Effector memory CD8-positive, alpha-beta T cell (primary cell): ENCODE data around the gene RPL36AL.
"Not testable (repeated sequence)": the region's sequence is repeated elsewhere in the genome, so short reads cannot be mapped to it uniquely, and the experiment has no call there.

Experiments
- ATAC-seq: fragments of 150-1000 bp; cut with Tn5 transposase; replicated peaks from 2 replicates; pipeline ENCODE4 v1.10.0; 2021; ENCODE audit warnings: mild to moderate bottlenecking, moderate library complexity
- DNase-seq, 3 experiments: peaks; one replicate each; pipeline ENCODE4 v3.0.0; 2021
- H3K27ac Mint-ChIP-seq, 2 donors: one replicate each; pipeline ENCODE4 v1.8.0; 2022; ENCODE audit warnings: mild to moderate bottlenecking in 2 of 2, mixed read lengths in 2 of 2, moderate library complexity in 2 of 2
- H3K27me3 Mint-ChIP-seq, 2 donors: one replicate each; pipeline ENCODE4 v1.8.0; 2022; ENCODE audit warnings: mixed read lengths in 2 of 2
- H3K36me3 Mint-ChIP-seq: one replicate; pipeline ENCODE4 v1.8.0; 2022; ENCODE audit warnings: mild to moderate bottlenecking, moderate library complexity, mixed read lengths; ENCODE audit not compliant: insufficient read depth
- H3K4me1 Mint-ChIP-seq, 2 donors: one replicate each; pipeline ENCODE4 v1.8.0; 2022; ENCODE audit warnings: low read depth in 2 of 2, mixed read lengths in 2 of 2
- H3K4me3 Mint-ChIP-seq, 2 donors: one replicate each; pipeline ENCODE4 v1.8.0; 2022; ENCODE audit warnings: mild to moderate bottlenecking in 2 of 2, mixed read lengths in 2 of 2, moderate library complexity in 2 of 2
- H3K9me3 Mint-ChIP-seq, 2 donors: one replicate each; pipeline ENCODE4 v1.8.0; 2022; ENCODE audit warnings: mixed read lengths in 2 of 2

The RPL36AL gene

GRCh38 chr14:49607583-49607982 is 12.8 kb downstream of the RPL36AL start:
- no peak for DNase-seq
- Mint-ChIP-seq H3K36me3 (peaks cover 38% of the 10 kb centered on the region), H3K4me1 (peaks cover 3 to 4% of the 10 kb centered on the region in 2 donors), H3K4me3 (no peak overlapping the region), H3K27ac (no peak overlapping the region), H3K27me3 (no peaks in the 10 kb centered on the region), H3K9me3 (no peaks in the 10 kb centered on the region)
- no peak for ATAC-seq

- peak within 1 kb of the TSS; percentile 98 to 99 for H3K27ac Mint-ChIP-seq
- H3K36me3 Mint-ChIP-seq = peaks cover 32% of the 10 kb centered on the region
- peaks cover 13 to 22% of the 10 kb centered on the region in 2 donors for H3K4me1 Mint-ChIP-seq
- DNase-seq = peak; percentile 89 to 95 (median 91)
- H3K9me3 Mint-ChIP-seq = no peaks in the 10 kb centered on the region
- peak; percentile 86 for ATAC-seq
- H3K4me3 Mint-ChIP-seq = peak within 1 kb of the TSS; percentile 98
- H3K27me3 Mint-ChIP-seq = no peaks in the 10 kb centered on the region
Observed at GRCh38 chr14:49598485-49599300, 21.7 kb downstream of the RPL36AL start, which contains the start of gene LRR1. Gene LRR1, plus strand, starts transcription at chr14:49598940. Its CDS starts 81 bp downstream, at chr14:49599021.

DNA sequence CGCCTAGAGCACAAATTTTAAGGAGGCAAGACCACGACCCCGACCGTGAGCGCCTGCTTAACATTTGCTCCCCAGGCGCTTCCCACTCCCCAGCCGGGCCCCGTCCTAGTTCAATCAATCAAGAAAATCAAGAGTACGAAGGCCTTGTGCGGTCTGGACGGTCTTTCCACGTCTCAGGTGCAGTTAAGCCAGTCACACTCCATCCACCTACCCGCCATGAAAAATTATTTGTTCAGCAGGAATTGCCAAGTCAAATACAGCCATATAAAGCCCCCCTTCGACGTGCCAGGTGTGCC is 22.3 kb downstream of the RPL36AL start:
- H3K4me3 Mint-ChIP-seq = peak overlapping the region; percentile 98
- no peaks in the 10 kb centered on the region for H3K9me3 Mint-ChIP-seq
- H3K27me3 Mint-ChIP-seq = no peaks in the 10 kb centered on the region
- peak overlapping the region; percentile 98 to 99 for H3K27ac Mint-ChIP-seq
- H3K36me3 Mint-ChIP-seq = peaks cover 30% of the 10 kb centered on the region
- H3K4me1 Mint-ChIP-seq = peaks cover 13 to 22% of the 10 kb centered on the region in 2 donors
- DNase-seq = no peak
- ATAC-seq = no peak

- Mint-ChIP-seq H3K9me3 (no peaks in the 10 kb centered on the region), H3K4me1 (peaks cover 8 to 13% of the 10 kb centered on the region in 2 donors), H3K4me3 (no peak overlapping the region), H3K27ac (no peak overlapping the region), H3K27me3 (no peaks in the 10 kb centered on the region), H3K36me3 (peaks cover 21% of the 10 kb centered on the region)
- no peak for ATAC-seq
- no peak for DNase-seq
Observed at GRCh38 chr14:49594347-49595091, 25.9 kb downstream of the RPL36AL start.

DNA sequence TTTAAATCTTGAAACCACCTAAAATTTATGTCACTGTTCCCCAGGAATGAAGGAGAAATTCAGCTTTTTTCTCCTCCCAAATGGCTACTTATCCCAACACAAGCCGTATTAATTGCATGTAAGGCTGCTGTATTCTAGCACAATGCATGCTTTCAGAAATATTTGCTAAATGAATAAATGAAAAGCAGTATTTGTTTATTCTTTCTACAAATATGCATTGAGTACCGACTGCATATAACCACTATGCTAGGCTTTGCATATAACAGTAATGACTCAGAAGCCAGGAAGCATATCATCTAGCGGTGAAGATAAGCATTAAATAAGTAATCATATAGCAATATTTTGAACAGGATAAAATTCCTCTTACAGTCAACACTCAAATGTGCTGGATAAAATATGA is 27.4 kb downstream of the RPL36AL start:
- H3K4me1 Mint-ChIP-seq = peaks cover 2 to 4% of the 10 kb centered on the region in 2 donors
- H3K27ac Mint-ChIP-seq = no peak overlapping the region
- peaks cover 12% of the 10 kb centered on the region for H3K36me3 Mint-ChIP-seq
- no peaks in the 10 kb centered on the region for H3K9me3 Mint-ChIP-seq
- no peak for DNase-seq
- no peak for ATAC-seq
- no peak overlapping the region for H3K4me3 Mint-ChIP-seq
- H3K27me3 Mint-ChIP-seq = no peaks in the 10 kb centered on the region

DNA sequence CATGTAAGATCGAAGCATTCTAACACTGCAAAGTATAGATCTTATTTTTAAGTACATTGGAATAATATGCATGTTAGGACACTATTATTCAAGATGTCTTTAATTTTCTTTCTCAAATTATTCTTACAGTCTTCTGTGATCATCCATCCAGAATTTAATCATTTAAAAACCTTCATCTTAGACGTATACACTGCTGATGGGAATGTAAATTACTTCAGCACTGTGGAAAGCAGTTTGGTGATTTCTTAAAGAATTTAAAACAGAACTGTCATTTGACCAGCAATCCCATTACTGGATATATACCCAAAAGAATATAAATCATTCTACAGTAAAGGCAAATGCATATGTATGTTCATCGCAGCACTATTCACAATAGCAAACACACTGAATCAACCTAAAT is 31.0 kb downstream of the RPL36AL start:
- peaks cover 12 to 19% of the 10 kb centered on the region in 2 donors for H3K4me1 Mint-ChIP-seq
- DNase-seq (no peak), ATAC-seq (no peak)
- H3K27me3 Mint-ChIP-seq = no peaks in the 10 kb centered on the region
- H3K9me3 Mint-ChIP-seq = no peaks in the 10 kb centered on the region
- no peak overlapping the region for H3K27ac Mint-ChIP-seq
- peaks cover 36% of the 10 kb centered on the region for H3K36me3 Mint-ChIP-seq
- H3K4me3 Mint-ChIP-seq = no peak overlapping the region

GRCh38 chr14:49586673-49587460 is 33.6 kb downstream of the RPL36AL start:
- DNase-seq = peak; percentile 43 to 65 (median 52)
- Mint-ChIP-seq H3K27ac (peak overlapping the region; percentile 99 to 100), H3K27me3 (no peaks in the 10 kb centered on the region), H3K4me3 (peak overlapping the region; percentile 91 to 99), H3K36me3 (peaks cover 61% of the 10 kb centered on the region), H3K9me3 (no peaks in the 10 kb centered on the region), H3K4me1 (peaks cover 29 to 42% of the 10 kb centered on the region in 2 donors)
- ATAC-seq = peak; percentile 36

- Mint-ChIP-seq H3K27me3 (no peaks in the 10 kb centered on the region), H3K36me3 (peaks cover 69% of the 10 kb centered on the region), H3K27ac (peak within 1 kb of the TSS; percentile 99 to 100), H3K4me3 (peak within 1 kb of the TSS; percentile 91 to 99), H3K4me1 (peaks cover 37 to 50% of the 10 kb centered on the region in 2 donors), H3K9me3 (no peaks in the 10 kb centered on the region)
- ATAC-seq (peak; percentile 82), DNase-seq (peak; percentile 98 to 100 (median 99))
Observed at GRCh38 chr14:49585803-49586672, 34.4 kb downstream of the RPL36AL start, which contains the start of gene RPS29. Gene RPS29, minus strand, starts transcription at chr14:49586380. Its CDS starts 34 bp downstream, at chr14:49586346.

GRCh38 chr14:49584981-49585640 is 35.3 kb downstream of the RPL36AL start:
- Mint-ChIP-seq H3K27ac (peak overlapping the region; percentile 99 to 100), H3K4me3 (peak overlapping the region; percentile 91 to 99), H3K36me3 (peaks cover 70% of the 10 kb centered on the region), H3K4me1 (peaks cover 40 to 54% of the 10 kb centered on the region in 2 donors)
- not testable (repeated sequence) for DNase-seq, H3K27me3 Mint-ChIP-seq, H3K9me3 Mint-ChIP-seq, ATAC-seq

DNA sequence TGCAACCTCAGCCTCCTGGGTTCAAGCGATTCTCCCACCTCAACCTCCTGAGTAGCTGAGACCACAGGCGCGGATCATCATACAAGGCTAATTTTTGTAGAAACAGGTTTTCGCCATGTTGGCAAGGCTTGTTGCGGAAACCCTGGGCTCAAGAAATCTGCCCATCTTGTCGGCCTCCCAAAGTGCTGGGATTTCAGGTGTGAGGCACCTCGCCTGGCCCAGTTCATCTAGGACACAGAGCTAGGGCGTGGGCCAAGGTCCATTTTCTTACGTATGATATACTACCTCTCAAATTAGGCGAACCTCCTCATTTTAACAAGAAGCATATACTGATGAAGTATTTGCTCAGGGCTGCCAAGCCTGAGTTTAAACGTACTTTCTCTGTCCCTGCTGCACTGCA is 36.4 kb downstream of the RPL36AL start:
- DNase-seq (no peak), ATAC-seq (no peak)
- H3K36me3 Mint-ChIP-seq = peaks cover 69% of the 10 kb centered on the region
- peak overlapping the region; percentile 91 to 99 for H3K4me3 Mint-ChIP-seq
- H3K9me3 Mint-ChIP-seq = no peaks in the 10 kb centered on the region
- H3K27ac Mint-ChIP-seq = peak overlapping the region; percentile 99 to 100
- peaks cover 45 to 58% of the 10 kb centered on the region in 2 donors for H3K4me1 Mint-ChIP-seq
- H3K27me3 Mint-ChIP-seq = no peaks in the 10 kb centered on the region

GRCh38 chr14:49583629-49584028 is 36.8 kb downstream of the RPL36AL start:
- H3K4me3 Mint-ChIP-seq = peak overlapping the region; percentile 91 to 99
- no peaks in the 10 kb centered on the region for H3K9me3 Mint-ChIP-seq
- ATAC-seq = no peak
- no peak for DNase-seq
- H3K27ac Mint-ChIP-seq = peak overlapping the region; percentile 99 to 100
- peaks cover 66% of the 10 kb centered on the region for H3K36me3 Mint-ChIP-seq
- H3K4me1 Mint-ChIP-seq = peaks cover 45 to 58% of the 10 kb centered on the region in 2 donors
- no peaks in the 10 kb centered on the region for H3K27me3 Mint-ChIP-seq
